GM12878 (cell line): Measurements from ENCODE around the gene FOSL1.

Experiments
- BACH1 ChIP-seq: fragments of 450-650 bp; IDR thresholded peaks from 2 replicates; pipeline ENCODE4 v1.6.1; 2017; ENCODE audit warnings: mild to moderate bottlenecking, borderline replicate concordance
- EGR1 ChIP-seq, 2 experiments: IDR thresholded peaks; 1 replicate in 1 of 2; 2 replicates in 1 of 2; pipeline ENCODE4 v1.6.1; 2011 to 2012; ENCODE audit warnings: low read depth in 2 of 2, low read length in 2 of 2, borderline replicate concordance in 1 of 2, mild to moderate bottlenecking in 1 of 2, moderate library complexity in 1 of 2
- EZH2 ChIP-seq: IDR thresholded peaks from 2 replicates; pipeline ENCODE4 v1.6.1; 2012; ENCODE audit warnings: low read depth, mild to moderate bottlenecking, control low read depth, inconsistent platforms, low read length, borderline replicate concordance; ENCODE audit not compliant: control insufficient read depth
- HSF1 ChIP-seq: fragments of 150-350 bp; IDR thresholded peaks from 2 replicates; pipeline ENCODE4 v1.6.1; 2014; ENCODE audit warnings: mild to moderate bottlenecking, low read depth, low read length
- MYC ChIP-seq: IDR thresholded peaks from 2 replicates; pipeline ENCODE4 v1.6.1; 2011; ENCODE audit warnings: mild to moderate bottlenecking, low read length, moderate library complexity, inconsistent platforms; ENCODE audit not compliant: insufficient read depth, insufficient replicate concordance, insufficient read length, severe bottlenecking
- POLR2A ChIP-seq: IDR thresholded peaks from 2 replicates; pipeline ENCODE4 v1.6.1; 2011; ENCODE audit warnings: low read depth, mild to moderate bottlenecking, low read length
- USF2 ChIP-seq: IDR thresholded peaks from 2 replicates; pipeline ENCODE4 v1.6.1; 2011; ENCODE audit warnings: low read depth, low read length, improper control_type of control experiment, borderline replicate concordance
- ZZZ3 ChIP-seq: IDR thresholded peaks from 2 replicates; pipeline ENCODE4 v1.6.1; 2011; ENCODE audit warnings: low read depth; ENCODE audit not compliant: control insufficient read depth, insufficient read length
- TF ChIP-seq, protein P1 (sequence below): IDR thresholded peaks from 2 replicates; pipeline ENCODE4 v1.6.1; 2012; ENCODE audit warnings: mild to moderate bottlenecking, low read depth, low read length
- TF ChIP-seq, protein P2 (sequence below), 3 experiments: IDR thresholded peaks in 2 of 3; conservative IDR thresholded peaks in 1 of 3; 2 replicates each; pipeline ENCODE4 v1.5.1; 2011; ENCODE audit warnings: low read depth in 3 of 3, low read length in 3 of 3, mild to moderate bottlenecking in 3 of 3, control low read depth in 2 of 3, moderate library complexity in 2 of 3, inconsistent platforms in 1 of 3, mixed read lengths in 1 of 3; ENCODE audit not compliant: control insufficient read depth in 2 of 3, insufficient read depth in 1 of 3; ENCODE audit errors: extremely low read depth in 1 of 3

DNA sequence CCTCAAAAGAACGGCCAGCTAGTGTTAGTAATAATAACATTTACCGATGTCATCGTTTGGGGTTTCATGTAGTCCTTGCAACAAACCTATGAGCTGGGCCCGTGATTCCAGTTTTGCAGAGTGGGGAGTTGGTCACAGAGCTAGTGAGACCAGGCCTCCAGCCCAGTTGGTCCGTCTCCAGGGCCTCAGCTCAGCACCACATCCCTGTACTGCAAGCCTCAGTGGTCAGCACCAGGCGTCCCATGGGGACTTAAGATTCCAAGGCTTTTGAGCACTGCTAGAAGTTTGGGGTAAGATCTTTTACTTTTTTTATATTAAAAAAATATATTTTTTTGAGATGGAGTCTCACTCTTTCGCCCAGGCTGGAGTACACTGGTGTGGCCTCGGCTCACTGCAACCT is 44.0 kb upstream of the FOSL1 start:
- TF ChIP-seq POLR2A (no peak), EZH2 (no peak), MYC (no peak), ZZZ3 (no peak), USF2 (no peak), HSF1 (no peak), BACH1 (no peak), EGR1 (IDR thresholded peaks at IDR 0.05; ENCODE audit: borderline replicate concordance in 1 of 2, low read depth in 2 of 2, low read length in 2 of 2) (no peak)
- TF ChIP-seq, protein P1, sequence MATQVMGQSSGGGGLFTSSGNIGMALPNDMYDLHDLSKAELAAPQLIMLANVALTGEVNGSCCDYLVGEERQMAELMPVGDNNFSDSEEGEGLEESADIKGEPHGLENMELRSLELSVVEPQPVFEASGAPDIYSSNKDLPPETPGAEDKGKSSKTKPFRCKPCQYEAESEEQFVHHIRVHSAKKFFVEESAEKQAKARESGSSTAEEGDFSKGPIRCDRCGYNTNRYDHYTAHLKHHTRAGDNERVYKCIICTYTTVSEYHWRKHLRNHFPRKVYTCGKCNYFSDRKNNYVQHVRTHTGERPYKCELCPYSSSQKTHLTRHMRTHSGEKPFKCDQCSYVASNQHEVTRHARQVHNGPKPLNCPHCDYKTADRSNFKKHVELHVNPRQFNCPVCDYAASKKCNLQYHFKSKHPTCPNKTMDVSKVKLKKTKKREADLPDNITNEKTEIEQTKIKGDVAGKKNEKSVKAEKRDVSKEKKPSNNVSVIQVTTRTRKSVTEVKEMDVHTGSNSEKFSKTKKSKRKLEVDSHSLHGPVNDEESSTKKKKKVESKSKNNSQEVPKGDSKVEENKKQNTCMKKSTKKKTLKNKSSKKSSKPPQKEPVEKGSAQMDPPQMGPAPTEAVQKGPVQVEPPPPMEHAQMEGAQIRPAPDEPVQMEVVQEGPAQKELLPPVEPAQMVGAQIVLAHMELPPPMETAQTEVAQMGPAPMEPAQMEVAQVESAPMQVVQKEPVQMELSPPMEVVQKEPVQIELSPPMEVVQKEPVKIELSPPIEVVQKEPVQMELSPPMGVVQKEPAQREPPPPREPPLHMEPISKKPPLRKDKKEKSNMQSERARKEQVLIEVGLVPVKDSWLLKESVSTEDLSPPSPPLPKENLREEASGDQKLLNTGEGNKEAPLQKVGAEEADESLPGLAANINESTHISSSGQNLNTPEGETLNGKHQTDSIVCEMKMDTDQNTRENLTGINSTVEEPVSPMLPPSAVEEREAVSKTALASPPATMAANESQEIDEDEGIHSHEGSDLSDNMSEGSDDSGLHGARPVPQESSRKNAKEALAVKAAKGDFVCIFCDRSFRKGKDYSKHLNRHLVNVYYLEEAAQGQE: no peak
- TF ChIP-seq, protein P2, sequence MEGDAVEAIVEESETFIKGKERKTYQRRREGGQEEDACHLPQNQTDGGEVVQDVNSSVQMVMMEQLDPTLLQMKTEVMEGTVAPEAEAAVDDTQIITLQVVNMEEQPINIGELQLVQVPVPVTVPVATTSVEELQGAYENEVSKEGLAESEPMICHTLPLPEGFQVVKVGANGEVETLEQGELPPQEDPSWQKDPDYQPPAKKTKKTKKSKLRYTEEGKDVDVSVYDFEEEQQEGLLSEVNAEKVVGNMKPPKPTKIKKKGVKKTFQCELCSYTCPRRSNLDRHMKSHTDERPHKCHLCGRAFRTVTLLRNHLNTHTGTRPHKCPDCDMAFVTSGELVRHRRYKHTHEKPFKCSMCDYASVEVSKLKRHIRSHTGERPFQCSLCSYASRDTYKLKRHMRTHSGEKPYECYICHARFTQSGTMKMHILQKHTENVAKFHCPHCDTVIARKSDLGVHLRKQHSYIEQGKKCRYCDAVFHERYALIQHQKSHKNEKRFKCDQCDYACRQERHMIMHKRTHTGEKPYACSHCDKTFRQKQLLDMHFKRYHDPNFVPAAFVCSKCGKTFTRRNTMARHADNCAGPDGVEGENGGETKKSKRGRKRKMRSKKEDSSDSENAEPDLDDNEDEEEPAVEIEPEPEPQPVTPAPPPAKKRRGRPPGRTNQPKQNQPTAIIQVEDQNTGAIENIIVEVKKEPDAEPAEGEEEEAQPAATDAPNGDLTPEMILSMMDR (IDR thresholded peaks at IDR 0.05 in 2 of 3, conservative IDR thresholded peaks at IDR 0.05 in 1 of 3; ENCODE audit: control insufficient read depth in 2 of 3, extremely low read depth in 1 of 3, insufficient read depth in 1 of 3, low read depth in 3 of 3, low read length in 3 of 3): no peak
